Measurements from ENCODE around the gene LRRC25.

- TF ChIP-seq POLR2A (IDR thresholded peaks at IDR 0.05) (no peak), CTCF (IDR thresholded peaks at IDR 0.05) (no peak)
Observed at GRCh38 chr19:18423258-18424020, 26.0 kb upstream of the LRRC25 start.
